ENCODE measurements around the gene FRMPD1.
"Not testable (repeated sequence)": the region's sequence is repeated elsewhere in the genome, so short reads cannot be mapped to it uniquely, and the experiment has no call there.

Gene FRMPD1, protein sequence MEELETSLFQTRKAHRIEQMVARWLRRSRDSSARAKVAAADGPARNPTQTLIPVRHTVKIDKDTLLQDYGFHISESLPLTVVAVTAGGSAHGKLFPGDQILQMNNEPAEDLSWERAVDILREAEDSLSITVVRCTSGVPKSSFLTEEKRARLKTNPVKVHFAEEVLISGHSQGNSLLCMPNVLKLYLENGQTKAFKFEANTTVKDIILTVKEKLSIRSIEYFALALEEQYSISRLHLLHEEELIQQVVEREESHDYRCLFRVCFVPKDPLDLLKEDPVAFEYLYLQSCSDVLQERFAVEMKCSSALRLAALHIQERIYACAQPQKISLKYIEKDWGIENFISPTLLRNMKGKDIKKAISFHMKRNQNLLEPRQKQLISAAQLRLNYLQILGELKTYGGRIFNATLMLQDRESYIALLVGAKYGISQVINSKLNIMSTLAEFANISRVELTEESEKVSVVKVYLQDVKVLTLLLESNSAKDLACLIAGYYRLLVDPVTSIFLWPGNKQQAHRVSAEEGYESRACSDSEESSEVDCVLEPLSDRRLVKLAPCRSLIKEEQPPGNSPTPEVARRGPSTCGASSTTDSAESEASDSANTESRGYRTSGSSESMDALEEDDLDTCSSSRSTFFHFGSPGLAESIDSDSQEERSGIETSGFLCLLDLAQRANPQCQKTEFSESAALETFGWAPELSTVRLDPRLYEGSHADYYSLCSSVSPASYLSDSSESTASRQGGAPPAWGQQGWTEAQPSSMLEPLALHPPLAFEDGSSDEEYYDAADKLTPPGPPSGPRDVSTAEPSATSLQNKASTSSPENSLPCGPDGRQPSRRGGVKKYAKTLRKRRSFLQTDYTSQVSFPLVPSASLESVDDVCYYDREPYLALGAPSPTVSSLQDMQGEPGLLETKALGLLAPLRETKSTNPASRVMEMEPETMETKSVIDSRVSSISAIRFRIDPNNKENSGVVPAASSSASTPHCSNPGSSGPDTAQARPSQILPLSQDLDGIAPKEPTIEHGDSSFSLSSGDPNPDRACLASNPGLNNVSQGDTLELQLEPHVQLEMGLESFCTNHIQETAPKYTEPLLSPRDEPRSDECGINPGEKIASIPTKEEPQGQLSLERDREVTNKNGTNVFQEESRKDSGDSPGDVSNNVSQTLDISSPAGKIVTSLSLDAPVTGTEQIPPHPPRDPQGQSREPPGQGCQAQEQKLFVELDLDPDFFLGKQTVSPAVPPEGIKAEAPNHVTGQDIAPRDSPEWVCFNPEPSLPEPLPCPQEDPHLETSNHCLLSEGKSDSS (N-terminal part only)

DNA sequence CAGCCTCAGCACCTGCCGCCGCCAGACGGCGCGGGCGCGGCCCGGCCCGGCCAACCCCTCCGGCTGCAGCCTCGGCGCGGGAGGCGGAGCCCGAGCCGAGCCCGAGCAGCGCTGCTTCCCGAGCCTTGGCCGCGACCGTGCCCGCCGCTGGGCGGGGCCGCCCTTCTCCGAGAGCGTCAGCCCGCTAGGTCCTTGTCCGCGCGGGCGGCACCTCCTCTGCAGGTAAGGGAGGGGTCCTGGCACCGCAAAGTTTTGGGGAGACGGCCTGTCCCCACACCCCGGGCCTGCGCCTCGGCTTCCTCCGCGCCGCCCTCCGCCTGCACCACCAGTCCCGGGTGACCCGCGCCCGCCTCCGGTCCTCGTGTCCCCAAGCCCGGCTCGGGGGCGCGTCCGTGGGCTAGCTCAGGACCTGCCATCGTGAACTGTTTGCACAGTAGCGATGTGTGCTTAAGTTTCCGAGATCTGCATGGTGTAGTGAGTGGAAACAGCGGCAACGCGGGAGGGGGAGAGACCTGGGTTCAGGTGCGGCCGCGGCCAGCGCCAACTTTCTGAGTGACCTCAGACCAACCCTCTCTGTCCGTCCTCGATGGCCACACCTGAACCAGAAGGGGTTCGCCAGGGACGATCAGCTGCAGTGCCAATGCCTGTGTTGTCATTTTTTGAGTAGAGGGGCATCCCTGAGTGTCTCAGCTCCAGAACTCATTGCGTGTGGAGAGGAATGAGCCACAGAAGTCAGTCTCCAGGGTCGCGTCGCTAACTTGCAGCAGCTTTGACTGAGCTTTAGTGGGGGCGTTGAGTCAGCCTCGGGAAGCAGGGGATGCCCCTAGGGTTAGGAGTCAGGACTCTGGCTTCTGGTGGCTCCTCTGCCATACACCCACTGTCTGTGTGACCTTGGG lies at the start of gene FRMPD1:
FRMPD1 (plus strand) TSS at position 82 of the 896 bp plus-strand sequence. CDS start 41,688 bp downstream, outside the sequence.
- DNase-seq = peak; percentile 83

- not testable (repeated sequence) for DNase-seq
Observed at GRCh38 chr9:37602061-37602460, 48.7 kb upstream of the FRMPD1 start.

- DNase-seq = no peak
Observed at GRCh38 chr9:37602817-37603216, 47.9 kb upstream of the FRMPD1 start.

GRCh38 chr9:37604296-37604695 lies 46.5 kb upstream of the FRMPD1 start:
- DNase-seq = no peak

- no peak for DNase-seq
Observed at GRCh38 chr9:37608250-37608649, 42.5 kb upstream of the FRMPD1 start.

DNA sequence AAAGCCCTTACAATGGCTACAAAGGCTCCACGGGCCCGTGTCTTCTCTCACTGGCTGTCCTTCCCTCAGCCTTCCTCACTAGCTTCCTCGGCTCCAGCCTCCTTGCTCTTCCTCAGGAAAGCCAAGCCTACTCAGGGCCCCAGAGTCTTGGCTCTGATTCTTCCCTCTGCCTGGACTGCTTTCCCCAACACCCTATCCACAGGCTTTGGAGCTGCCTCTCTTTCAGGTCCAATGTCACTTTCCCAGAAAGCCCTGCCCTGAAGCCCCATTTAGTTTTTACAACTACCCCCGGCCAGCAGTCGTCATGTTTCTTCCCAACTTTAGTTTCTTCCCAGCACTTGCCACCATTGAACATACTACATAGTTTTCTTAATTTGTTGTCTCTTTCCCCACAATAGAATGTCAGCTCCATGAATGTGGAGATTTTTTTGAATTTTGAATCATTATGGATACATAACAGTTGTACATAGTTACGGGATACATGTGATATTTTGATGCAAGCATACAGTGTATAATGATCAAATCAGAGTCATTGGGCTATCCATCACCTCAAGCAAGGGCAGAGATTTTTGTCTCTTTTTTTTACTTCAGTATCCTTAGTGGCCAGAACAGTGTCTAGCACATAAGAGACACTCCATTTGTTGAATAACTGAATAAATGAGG lies 40.9 kb upstream of the FRMPD1 start:
- DNase-seq = no peak

- no peak for DNase-seq
Observed at GRCh38 chr9:37611014-37611413, 39.7 kb upstream of the FRMPD1 start.

DNA sequence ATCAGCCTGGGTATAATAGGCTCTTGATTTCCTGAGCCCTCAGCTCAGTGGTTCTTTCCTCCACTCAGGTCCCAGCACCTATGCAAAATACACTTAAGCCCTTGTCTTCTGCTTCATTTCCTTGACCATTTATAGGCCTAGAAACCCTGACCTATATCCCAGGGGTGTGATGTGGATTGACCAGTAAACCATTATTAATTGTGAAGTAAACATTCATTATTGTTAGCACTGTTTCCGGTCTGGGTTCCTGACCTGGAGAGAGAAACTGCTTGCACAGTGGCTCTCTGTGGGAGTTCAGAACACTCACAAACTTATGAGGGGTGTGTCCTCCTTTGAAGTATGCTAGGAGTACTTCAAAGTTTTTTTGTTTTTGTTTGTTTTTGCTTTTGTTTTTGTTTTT lies 38.8 kb upstream of the FRMPD1 start:
- no peak for DNase-seq

GRCh38 chr9:37617161-37617560 lies 33.6 kb upstream of the FRMPD1 start:
- DNase-seq = no peak

DNA sequence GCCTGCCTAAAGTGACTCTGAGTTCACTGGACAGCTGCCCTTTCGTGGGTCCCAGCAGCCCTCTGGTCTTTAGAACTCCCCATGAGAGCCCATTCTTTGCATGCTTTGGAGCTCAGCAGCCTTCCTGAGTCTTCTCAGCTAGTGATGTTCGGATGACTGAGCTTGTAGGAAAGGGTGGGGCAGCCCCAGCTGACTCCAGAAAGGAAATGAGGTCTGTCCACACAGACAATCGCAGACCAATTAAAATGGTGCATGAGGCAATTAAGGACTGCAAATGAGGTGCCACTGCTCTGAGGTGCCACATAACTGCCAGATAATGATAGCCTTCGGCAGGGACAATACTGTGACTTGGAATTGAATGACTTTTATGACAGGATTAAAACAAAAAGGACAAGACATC lies 32.9 kb upstream of the FRMPD1 start:
- no peak for DNase-seq

DNA sequence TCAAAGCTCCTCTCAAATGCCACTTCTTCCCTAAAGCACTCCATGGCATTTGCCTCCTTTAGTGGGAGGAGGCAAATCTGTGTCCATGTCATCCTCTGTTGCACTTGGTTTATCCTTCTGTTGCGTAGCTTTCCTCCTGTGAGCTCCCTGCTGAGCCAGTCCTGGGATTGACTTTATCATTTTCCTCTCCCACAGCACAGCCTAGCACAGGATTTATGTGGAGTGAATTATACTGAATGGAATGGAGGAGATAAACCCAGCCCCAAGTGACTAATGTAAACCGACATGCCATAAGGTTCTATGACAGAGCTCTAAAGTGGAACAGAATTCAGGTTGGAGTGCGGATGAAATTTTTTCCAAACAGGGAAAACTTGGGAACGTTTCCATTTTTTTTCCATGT lies 31.9 kb upstream of the FRMPD1 start:
- DNase-seq = no peak

GRCh38 chr9:37619806-37620205 lies 30.9 kb upstream of the FRMPD1 start:
- no peak for DNase-seq

GRCh38 chr9:37620396-37620795 lies 30.4 kb upstream of the FRMPD1 start:
- no peak for DNase-seq

- no peak for DNase-seq
Observed at GRCh38 chr9:37621273-37622121, 29.3 kb upstream of the FRMPD1 start.

DNA sequence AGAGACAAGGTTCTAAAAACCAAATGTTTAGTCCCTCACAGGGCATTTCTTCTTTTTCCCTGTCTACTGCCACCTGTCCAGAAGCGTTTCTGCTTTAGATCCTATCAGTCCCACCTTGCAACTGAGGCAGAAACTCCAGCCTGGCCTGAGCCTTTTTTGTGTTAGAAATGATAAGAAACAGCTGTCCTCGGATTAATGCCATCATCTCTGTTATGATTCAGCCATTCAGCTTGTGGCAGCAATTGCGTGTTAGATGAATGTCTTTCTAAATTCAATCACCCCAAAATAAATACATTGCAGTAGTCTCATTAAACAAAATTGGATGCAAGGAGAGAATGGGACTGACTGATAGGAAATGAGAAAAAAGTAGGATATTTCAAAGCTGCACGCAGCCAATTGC lies 28.3 kb upstream of the FRMPD1 start:
- no peak for DNase-seq

DNA sequence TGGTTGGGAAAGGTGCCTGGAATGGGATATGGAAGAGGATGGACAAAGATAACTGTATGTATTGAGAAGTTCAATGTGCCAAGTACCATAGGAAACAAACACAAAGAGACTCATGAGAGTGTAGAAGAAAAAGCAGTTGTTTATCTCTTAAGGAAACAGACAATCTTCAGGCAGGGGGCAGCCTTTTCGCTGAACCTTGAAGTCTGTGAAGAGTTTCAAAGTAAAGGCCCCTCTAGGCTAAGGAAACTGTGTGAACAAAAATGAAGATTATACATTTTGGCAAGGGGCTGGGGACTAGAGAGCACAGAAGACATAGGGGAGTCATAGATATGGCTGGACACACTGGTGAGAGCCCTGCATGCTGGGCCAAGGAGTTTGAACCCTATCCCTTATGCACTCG lies 27.5 kb upstream of the FRMPD1 start:
- no peak for DNase-seq

- no peak for DNase-seq
Observed at GRCh38 chr9:37624073-37624472, 26.7 kb upstream of the FRMPD1 start.

GRCh38 chr9:37625036-37625757 lies 25.6 kb upstream of the FRMPD1 start:
- no peak for DNase-seq

GRCh38 chr9:37625758-37626147 lies 25.0 kb upstream of the FRMPD1 start:
- DNase-seq = no peak

All from activated effector memory CD4-positive, alpha-beta T cell treated with anti-CD3 and anti-CD28 coated beads, Interleukin-2, amount 50 U/mL, for 16 hours (primary cell).